HepG2 (cell line): ENCODE results near the gene GNL1.

Source experiments
- CEBPB ChIP-seq: IDR thresholded peaks from 2 replicates; pipeline ENCODE4 v1.6.1; 2011; ENCODE audit warnings: low read depth, low read length, improper control_type of control experiment, borderline replicate concordance
- CTCF ChIP-seq: sonication (generic); formaldehyde crosslinking; IDR thresholded peaks from 2 replicates; pipeline ENCODE4 v1.5.0; 2020; ENCODE audit warnings: mild to moderate bottlenecking, missing genetic modification reagents, moderate library complexity
- EZH2 ChIP-seq: conservative IDR thresholded peaks from 2 replicates; pipeline ENCODE4 v1.6.1; 2012; ENCODE audit warnings: mild to moderate bottlenecking, low read depth, low read length, moderate library complexity
- FOSL1 ChIP-seq: sonication (generic); formaldehyde crosslinking; IDR thresholded peaks from 2 replicates; pipeline ENCODE4 v1.9.0; 2021; ENCODE audit warnings: missing genetic modification reagents, borderline replicate concordance
- GFI1 ChIP-seq: sonication (generic); formaldehyde crosslinking; IDR thresholded peaks from 2 replicates; pipeline ENCODE4 v1.5.0; 2020; ENCODE audit warnings: missing genetic modification reagents, mild to moderate bottlenecking, borderline replicate concordance
- HCFC1 ChIP-seq: fragments of 150-350 bp; IDR thresholded peaks from 2 replicates; pipeline ENCODE4 v1.6.1; 2014; ENCODE audit warnings: low read depth, low read length
- HNF4A ChIP-seq: sonication (generic); formaldehyde crosslinking; IDR thresholded peaks from 2 replicates; pipeline ENCODE4 v1.4.0; 2020; ENCODE audit warnings: missing genetic modification reagents
- ZNF839 ChIP-seq: sonication (generic); formaldehyde crosslinking; IDR thresholded peaks from 2 replicates; pipeline ENCODE4 v1.4.0; 2020; ENCODE audit warnings: missing genetic modification reagents, mild to moderate bottlenecking, borderline replicate concordance

- TF ChIP-seq ZNF839 (CRISPR knock-in tag) (no peak), GFI1 (CRISPR knock-in tag) (no peak), HCFC1 (no peak), CEBPB (no peak), EZH2 (no peak), HNF4A (CRISPR knock-in tag) (no peak), FOSL1 (CRISPR knock-in tag) (no peak), CTCF (CRISPR knock-in tag) (no peak)
Measured at GRCh38 chr6:30572148-30572547, 15.9 kb upstream of the GNL1 start.
